DLD1 (cell line): ENCODE results near the gene TMEM214.

Source experiments
- in situ Hi-C: cut with HindIII; loops from 2 replicates; pipeline ENCODE4 v1.10.0; 2017; ENCODE audit warnings: low sequenced_read_pairs

The TMEM214 gene

DNA sequence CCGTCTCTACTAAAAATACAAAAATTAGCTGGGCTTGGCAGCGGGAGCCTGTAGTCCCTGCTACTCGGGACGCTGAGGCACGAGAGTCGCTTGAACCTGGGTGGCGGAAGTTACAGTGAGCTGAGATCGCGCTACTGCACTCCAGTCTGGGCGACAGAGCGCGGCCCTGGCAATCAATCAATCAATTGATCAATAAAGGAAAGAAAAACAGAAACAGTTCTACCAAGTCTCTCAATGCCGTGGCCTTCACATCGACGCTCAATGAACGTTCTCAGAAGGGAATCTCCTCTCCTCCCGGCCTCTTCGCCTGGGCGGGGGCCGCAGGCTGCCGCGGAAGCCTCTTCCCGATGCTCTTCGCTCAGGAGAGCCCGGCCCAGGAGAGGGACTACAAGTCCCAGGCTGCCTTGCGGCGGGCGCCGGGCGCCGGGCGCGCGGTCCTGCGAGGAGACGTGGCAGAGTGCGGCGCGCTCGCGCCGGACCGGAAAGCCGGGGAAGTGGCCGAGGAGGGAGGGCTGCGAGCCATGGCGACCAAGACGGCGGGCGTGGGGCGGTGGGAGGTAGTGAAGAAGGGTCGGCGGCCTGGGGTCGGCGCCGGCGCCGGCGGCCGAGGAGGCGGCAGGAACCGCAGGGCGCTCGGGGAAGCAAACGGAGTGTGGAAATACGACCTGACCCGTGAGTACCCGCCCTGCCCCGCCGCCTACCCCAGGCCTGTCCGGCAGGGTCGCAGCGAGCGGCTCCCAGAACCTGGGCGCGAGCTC is at the start of gene TMEM214:
TMEM214 (plus strand) TSS at position 471 of the 758 bp plus-strand sequence; CDS start at position 522, 51 bp downstream.
- in situ Hi-C loops = no loop called here

GRCh38 chr2:26983746-26984145 is 49.0 kb upstream of the TMEM214 start:
- in situ Hi-C loops = no loop called here

GRCh38 chr2:26985807-26986206 is 47.0 kb upstream of the TMEM214 start:
- in situ Hi-C loops = no loop called here

DNA sequence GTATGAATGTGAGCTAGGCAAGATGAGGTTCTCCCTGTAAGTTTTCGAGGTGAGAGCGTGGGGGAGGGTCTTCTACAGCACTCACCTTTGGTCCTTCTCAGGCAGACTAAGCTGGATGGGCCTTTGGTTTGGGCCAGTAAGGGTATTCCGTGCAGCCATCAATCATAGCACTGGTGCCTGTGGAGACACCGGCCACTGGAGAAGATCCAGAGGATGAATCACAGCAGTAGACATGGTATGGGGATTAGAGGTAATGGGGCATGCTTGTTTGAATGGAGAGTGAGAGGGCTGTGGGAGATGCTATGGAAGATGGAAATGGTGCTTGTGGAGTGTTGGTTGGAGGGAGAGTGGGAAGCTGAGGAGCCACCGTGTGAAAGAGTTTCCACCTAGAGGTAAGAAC is 46.2 kb upstream of the TMEM214 start:
- in situ Hi-C loops = no loop called here

- in situ Hi-C loops = no loop called here
Observed at GRCh38 chr2:26988058-26988860, 44.5 kb upstream of the TMEM214 start.

GRCh38 chr2:26989156-26989555 is 43.6 kb upstream of the TMEM214 start:
- in situ Hi-C loops = no loop called here

DNA sequence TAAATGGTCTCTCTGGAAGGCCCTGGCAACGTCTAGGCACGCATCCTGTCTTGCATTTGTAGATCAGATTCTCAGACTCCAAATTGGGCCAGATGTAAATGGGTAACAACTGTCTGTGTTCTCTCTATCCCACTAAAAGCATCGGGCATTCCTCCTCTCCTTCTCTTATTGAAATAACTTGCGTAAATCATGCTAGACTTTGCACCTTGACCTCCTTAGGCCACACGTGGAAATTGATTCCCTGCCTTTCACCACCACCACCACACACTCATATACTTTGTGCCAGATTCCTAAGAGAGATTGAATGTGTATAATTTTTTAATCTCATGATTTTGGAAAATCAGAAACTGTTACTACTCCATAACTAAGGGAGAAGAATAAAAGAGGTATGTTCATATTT is 41.0 kb upstream of the TMEM214 start:
- in situ Hi-C loops = no loop called here

DNA sequence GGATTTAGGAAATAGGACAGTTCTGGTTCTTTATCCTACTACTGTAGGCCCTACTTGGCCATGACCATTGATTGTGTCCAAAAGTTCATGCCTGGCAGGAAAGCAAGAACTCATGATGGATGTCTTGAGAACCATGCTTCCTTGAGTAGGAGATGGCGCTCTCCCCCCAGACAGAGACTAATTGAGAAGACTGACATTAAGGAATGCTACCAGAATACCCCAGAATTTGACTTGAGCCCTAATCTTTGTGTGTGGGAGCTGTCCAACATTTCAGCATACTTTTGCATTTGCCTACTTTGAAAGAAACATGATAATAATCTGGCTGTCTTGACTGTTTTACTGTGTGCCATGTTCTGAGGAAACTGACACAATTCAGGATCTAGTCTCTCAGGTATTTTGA is 39.0 kb upstream of the TMEM214 start:
- in situ Hi-C loops = no loop called here

DNA sequence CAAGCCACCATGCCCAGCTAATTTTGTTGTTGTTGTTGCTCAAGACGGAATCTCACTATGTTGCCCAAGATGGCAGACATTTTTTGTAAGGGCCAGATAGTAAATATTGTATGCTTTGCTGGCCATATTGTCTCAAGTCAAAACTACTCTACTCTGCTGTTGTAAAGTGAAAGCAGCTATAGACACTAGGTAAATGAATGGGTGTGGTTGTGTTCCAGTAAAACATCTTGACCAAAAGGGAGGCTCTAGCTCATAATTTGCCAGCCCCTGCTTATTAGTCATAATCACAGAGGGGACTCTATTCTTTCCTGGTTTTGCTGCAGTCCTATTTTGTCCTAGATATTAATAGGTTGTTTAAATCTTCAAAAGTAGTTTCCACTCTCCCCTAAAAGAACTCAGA is 37.8 kb upstream of the TMEM214 start:
- in situ Hi-C loops = no loop called here

DNA sequence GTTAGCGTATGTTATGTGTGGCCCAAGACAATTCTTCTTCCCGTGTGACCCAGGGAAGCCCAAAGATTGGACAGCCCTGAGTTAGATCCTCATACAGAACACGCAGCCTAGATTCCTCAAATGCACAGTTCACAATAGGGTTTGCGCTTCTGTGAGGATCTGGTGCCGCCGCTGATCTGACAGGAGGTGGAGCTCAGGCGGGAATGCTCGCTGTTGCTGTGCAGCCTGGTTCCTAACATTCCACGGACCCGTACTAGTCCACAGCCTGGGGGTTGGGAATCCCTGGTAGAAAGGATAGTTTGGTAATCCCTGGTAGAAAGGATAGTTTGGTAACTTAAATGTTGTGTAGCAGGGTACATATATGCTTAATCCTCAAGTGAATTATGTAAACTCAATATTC is 35.4 kb upstream of the TMEM214 start:
- in situ Hi-C loops = no loop called here

- in situ Hi-C loops = no loop called here
Observed at GRCh38 chr2:26998323-26998722, 34.4 kb upstream of the TMEM214 start.

- in situ Hi-C loops = no loop called here
Observed at GRCh38 chr2:27000228-27000627, 32.5 kb upstream of the TMEM214 start.

DNA sequence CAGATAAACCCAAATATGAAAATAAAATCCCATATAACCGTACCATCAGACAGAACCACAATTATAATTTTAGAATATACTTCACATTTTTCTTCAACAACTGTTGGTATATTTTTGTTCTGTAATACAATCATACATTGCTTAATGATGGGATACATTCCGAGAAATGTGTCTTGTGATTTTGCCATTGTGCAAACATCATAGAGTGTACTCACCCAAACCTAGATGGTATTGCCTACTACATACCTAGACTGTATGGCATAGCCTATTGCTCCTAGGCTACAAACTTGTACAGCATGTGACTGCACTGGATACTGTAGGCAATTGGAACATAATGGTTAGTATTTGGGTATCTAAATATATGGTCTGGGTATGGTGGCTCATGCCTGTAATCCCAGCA is 31.8 kb upstream of the TMEM214 start:
- in situ Hi-C loops = no loop called here

DNA sequence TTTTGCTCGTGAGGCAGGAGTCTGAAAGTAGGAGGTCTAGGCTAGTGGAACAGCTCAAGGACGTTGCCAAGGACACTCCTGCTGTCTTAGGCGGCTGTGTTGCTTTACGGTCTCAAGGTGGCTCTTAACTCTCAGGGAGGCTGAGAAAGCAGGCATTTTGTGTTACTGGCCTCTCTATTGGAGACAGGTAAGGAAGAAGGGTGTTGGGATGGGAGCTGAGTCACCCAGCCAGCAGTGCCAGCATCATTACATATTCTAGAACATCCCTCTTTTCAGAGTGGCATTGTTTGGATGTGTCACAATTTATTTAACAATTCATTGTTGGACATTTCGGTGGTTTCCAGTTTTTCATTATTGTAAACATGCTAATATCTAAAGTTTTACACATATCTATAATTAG is 30.8 kb upstream of the TMEM214 start:
- in situ Hi-C loops = no loop called here

- in situ Hi-C loops = no loop called here
Observed at GRCh38 chr2:27003007-27003406, 29.8 kb upstream of the TMEM214 start.

DNA sequence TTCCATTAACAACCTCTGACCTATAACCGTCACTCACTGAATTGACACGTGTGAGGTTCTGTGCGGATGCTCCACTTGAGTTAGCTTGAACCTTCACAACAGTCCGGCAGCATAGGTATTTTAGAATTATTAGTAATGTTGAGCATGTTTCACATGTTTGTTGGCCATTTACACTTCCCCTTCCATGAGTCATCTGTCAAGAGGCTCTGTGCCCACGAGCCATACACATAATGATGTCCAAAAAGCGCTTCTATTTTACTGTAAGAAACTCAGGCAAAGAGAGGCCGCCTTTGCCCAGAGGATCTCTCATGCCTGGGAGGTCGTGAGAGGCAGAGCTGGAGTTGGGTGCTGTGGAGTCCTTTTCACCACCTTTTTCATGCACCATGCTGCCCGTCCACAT is 28.9 kb upstream of the TMEM214 start:
- in situ Hi-C loops = no loop called here

GRCh38 chr2:27006602-27007415 is 26.0 kb upstream of the TMEM214 start:
- in situ Hi-C loops = no loop called here

DNA sequence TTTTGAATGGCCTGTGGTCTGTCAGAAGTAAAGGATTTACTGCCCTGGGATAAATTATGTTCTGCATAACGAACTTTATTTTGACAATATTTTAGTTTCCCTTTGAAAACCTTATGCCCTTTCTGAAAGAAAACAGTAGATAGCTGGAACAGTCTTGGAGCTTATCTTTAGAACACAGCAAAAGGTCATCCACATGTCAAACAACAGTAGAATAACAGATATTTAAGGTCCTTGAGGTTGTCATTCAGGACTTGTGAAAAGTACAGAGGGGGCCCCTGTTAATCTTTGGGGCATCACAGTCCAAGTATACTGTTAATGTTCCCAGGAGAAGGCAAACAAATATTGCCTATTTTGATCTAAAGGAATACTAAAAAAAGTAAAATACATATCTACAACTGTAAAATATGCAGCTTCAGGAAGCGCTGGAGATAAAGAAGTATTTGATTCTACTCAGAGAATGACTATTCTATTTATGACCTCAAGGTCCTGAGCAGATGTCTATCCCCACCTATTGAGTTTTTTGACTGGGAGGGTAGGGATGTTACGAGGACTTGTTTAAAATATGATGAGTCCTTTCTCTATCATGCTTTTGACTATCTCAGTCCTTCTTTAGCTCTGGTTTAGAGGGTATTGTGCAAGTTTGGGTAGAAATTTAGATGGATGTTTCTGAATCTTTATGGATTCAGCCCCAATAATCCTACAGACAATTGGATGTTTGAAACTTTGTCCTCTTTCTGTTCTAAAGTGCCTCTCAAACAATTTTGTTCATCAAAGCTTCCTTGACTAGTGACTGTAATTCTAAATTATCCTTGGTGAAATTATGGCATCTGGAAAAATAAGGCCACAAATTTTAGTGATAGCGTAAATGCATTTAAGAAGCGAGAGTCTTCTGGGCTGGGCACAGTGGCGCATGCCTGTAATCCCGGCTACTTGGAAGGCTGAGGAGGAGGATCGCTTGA is 25.1 kb upstream of the TMEM214 start:
- in situ Hi-C loops = no loop called here

- in situ Hi-C loops = no loop called here
Observed at GRCh38 chr2:27008678-27009077, 24.1 kb upstream of the TMEM214 start.

GRCh38 chr2:27009083-27009482 is 23.7 kb upstream of the TMEM214 start:
- in situ Hi-C loops = no loop called here
